Suprapubic skin (tissue), 4 donors: ENCODE data around the gene AMH. TPM values are rescaled to one million over a fixed set of nuclear protein-coding genes. Genes with fewer than 3 reads are reported as not detected.

ENCODE experiments used
- DNase-seq, 2 donors: peaks; one replicate each; pipeline ENCODE4 v3.0.0-alpha.2; 2019; ENCODE audit warnings: low spot score in 2 of 2
- H3K27ac ChIP-seq: fragments of 200-600 bp; sonication (generic); one replicate; pipeline ENCODE4 v1.5.1; 2019
- H3K27me3 ChIP-seq: fragments of 200-600 bp; sonication (generic); one replicate; pipeline ENCODE4 v1.5.1; 2019
- H3K36me3 ChIP-seq: fragments of 200-600 bp; sonication (generic); one replicate; pipeline ENCODE4 v1.5.1; 2019
- H3K4me1 ChIP-seq: fragments of 200-600 bp; sonication (generic); one replicate; pipeline ENCODE4 v1.5.1; 2019
- H3K4me3 ChIP-seq: fragments of 200-600 bp; sonication (generic); one replicate; pipeline ENCODE4 v1.5.1; 2019; ENCODE audit warnings: mild to moderate bottlenecking
- H3K9me3 ChIP-seq: fragments of 200-600 bp; sonication (generic); one replicate; pipeline ENCODE4 v1.5.1; 2019
- EP300 ChIP-seq: sonication (generic); formaldehyde crosslinking; IDR thresholded peaks from one replicate; pipeline ENCODE4 v1.6.1; 2017; ENCODE audit warnings: antibody characterized with exemption
- POLR2A ChIP-seq, 2 donors: fragments of 450-650 bp; IDR thresholded peaks; one replicate each; pipeline ENCODE4 v1.6.1; 2017; ENCODE audit warnings: antibody characterized with exemption in 2 of 2, mild to moderate bottlenecking in 2 of 2, moderate library complexity in 2 of 2
- POLR2AphosphoS5 ChIP-seq, 3 donors: sonication (generic); formaldehyde crosslinking; IDR thresholded peaks; one replicate each; pipeline ENCODE4 v1.6.1; 2017; ENCODE audit warnings: antibody characterized with exemption in 3 of 3
- WGBS: methylation state at CpG from one replicate; pipeline ENCODE4 v1.1.5; 2018; 5-methylcytosine and 5-hydroxymethylcytosine counted together
- total RNA-seq, 4 donors: library from RNA; depleted of rRNA; stranded (reverse); fragments of >200 nt; gene quantifications; one replicate each; pipeline ENCODE4 v1.1.0, GENCODE V29; 2016
- TF ChIP-seq, protein P1 (sequence below), 2 donors: fragments of 200-600 bp in 1 of 2; fragments of 450-650 bp in 1 of 2; sonication (generic) in 1 of 2; IDR thresholded peaks; one replicate each; pipeline ENCODE4 v1.5.1; 2016 to 2019; ENCODE audit warnings: antibody characterized with exemption in 2 of 2, mild to moderate bottlenecking in 1 of 2, moderate library complexity in 1 of 2

Gene AMH
- total RNA-seq, 4 donors from 2014 or later: 1.7 to 4.3 (median 3.0) TPM

DNA sequence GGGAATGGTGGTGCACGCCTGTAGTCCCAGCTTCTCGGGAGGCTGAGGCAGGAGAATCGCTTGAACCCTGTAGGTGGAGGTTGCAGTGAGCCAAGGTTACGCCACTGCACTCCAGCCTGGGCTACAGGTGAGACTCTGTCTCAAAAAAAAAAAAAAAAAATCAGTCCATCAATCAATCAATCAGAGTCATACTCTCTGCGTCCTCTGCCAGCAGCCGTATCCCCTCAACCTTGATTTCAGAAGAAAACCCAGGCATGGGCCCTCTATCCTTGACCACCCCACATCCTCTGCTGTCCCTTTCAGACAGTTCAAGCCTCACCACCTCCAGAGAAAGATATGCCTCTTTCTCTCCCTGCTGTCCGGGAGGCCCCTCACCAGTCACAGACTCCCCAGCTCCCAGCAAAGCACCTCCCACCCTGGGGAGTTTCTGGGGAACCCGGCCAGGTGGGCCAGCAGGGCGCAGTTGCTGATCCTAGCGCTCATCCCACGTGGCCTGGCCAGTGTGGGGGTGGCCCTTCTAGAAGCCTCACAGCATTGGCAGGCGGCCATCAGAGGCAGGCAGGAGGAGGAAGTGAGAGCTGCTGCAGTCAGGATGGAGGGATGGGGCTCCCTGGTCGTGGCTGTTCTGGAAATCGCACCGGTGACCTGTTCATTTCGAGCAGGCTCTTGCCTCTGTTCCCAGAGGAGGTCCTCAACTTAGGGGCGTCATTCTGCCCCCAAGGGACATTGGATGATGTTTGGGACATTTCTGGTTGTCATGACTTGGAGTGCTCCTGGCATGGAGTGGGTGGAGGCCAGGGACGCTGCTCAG lies 17.3 kb downstream of the AMH start:
- TF ChIP-seq, protein P1, sequence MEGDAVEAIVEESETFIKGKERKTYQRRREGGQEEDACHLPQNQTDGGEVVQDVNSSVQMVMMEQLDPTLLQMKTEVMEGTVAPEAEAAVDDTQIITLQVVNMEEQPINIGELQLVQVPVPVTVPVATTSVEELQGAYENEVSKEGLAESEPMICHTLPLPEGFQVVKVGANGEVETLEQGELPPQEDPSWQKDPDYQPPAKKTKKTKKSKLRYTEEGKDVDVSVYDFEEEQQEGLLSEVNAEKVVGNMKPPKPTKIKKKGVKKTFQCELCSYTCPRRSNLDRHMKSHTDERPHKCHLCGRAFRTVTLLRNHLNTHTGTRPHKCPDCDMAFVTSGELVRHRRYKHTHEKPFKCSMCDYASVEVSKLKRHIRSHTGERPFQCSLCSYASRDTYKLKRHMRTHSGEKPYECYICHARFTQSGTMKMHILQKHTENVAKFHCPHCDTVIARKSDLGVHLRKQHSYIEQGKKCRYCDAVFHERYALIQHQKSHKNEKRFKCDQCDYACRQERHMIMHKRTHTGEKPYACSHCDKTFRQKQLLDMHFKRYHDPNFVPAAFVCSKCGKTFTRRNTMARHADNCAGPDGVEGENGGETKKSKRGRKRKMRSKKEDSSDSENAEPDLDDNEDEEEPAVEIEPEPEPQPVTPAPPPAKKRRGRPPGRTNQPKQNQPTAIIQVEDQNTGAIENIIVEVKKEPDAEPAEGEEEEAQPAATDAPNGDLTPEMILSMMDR (IDR thresholded peaks at IDR 0.05): no peak
- TF ChIP-seq EP300 (no peak), POLR2A (IDR thresholded peaks at IDR 0.05) (peak in 1 of 2 donors; percentile 3), POLR2AphosphoS5 (IDR thresholded peaks at IDR 0.05) (no peak)
- Histone ChIP-seq H3K27ac (no peak overlapping the region), H3K4me1 (peaks cover 29% of the 10 kb centered on the region), H3K36me3 (no peaks in the 10 kb centered on the region), H3K9me3 (no peaks in the 10 kb centered on the region), H3K27me3 (no peaks in the 10 kb centered on the region), H3K4me3 (no peak overlapping the region)
- WGBS: 58% methylated on average over 14 of the region's 18 CpGs
- DNase-seq: peak in 1 of 2 donors; percentile 90

DNA sequence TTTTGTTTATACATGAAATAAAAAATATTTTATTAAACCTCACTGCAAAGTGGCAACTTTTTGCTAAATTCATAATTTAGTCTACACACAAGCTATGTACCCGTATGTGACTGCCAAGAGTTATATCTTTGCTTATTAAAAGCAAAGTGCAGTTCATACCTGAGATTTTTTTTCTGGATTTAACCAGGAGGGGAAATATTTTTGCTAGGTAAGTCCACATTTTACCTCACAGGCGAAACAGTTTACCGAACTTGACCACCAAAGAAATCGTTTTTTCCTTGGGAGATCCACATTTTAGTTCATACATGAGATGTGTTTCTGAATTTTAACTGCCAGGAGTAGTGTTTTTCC lies 19.3 kb downstream of the AMH start:
- peaks cover 15% of the 10 kb centered on the region for H3K36me3 ChIP-seq
- H3K4me1 ChIP-seq: peaks cover 50% of the 10 kb centered on the region
- no peak for TF ChIP-seq POLR2A (IDR thresholded peaks at IDR 0.05)
- TF ChIP-seq, protein P1 (IDR thresholded peaks at IDR 0.05): no peak
- no peaks in the 10 kb centered on the region for H3K9me3 ChIP-seq
- no peaks in the 10 kb centered on the region for H3K27me3 ChIP-seq
- no peak for DNase-seq
- H3K27ac ChIP-seq: no peak overlapping the region
- peak overlapping the region; percentile 99 for H3K4me3 ChIP-seq
- 79% methylated on average over 4 of the region's 4 CpGs for WGBS

DNA sequence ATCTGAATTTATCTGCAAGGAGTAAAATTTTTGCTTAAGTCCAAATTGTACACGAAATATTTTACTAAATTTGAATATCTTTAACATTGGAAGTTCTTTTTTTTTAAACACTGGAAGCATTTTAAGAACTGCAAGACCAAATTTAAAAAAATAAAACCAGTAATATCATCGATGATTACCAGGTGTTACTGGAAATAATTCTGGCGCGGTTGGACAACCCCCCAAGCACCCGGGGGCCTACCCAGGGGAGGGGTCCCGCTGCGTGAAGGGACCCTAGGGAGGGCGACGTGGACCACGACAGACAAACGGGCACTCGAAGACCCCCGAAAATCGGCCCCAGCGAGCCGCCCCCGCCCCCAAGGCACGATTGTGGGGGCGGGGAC lies 19.7 kb downstream of the AMH start:
- H3K4me1 ChIP-seq: peaks cover 54% of the 10 kb centered on the region
- TF ChIP-seq POLR2A (IDR thresholded peaks at IDR 0.05): no peak
- TF ChIP-seq, protein P1 (IDR thresholded peaks at IDR 0.05): no peak
- no peak for TF ChIP-seq EP300
- no peak for TF ChIP-seq POLR2AphosphoS5 (IDR thresholded peaks at IDR 0.05)
- H3K27ac ChIP-seq: peak overlapping the region; percentile 100
- DNase-seq: no peak
- H3K9me3 ChIP-seq: no peaks in the 10 kb centered on the region
- peaks cover 15% of the 10 kb centered on the region for H3K36me3 ChIP-seq
- peak overlapping the region; percentile 99 for H3K4me3 ChIP-seq
- under 1% methylated on average over 17 of the region's 19 CpGs for WGBS
- no peaks in the 10 kb centered on the region for H3K27me3 ChIP-seq

DNA sequence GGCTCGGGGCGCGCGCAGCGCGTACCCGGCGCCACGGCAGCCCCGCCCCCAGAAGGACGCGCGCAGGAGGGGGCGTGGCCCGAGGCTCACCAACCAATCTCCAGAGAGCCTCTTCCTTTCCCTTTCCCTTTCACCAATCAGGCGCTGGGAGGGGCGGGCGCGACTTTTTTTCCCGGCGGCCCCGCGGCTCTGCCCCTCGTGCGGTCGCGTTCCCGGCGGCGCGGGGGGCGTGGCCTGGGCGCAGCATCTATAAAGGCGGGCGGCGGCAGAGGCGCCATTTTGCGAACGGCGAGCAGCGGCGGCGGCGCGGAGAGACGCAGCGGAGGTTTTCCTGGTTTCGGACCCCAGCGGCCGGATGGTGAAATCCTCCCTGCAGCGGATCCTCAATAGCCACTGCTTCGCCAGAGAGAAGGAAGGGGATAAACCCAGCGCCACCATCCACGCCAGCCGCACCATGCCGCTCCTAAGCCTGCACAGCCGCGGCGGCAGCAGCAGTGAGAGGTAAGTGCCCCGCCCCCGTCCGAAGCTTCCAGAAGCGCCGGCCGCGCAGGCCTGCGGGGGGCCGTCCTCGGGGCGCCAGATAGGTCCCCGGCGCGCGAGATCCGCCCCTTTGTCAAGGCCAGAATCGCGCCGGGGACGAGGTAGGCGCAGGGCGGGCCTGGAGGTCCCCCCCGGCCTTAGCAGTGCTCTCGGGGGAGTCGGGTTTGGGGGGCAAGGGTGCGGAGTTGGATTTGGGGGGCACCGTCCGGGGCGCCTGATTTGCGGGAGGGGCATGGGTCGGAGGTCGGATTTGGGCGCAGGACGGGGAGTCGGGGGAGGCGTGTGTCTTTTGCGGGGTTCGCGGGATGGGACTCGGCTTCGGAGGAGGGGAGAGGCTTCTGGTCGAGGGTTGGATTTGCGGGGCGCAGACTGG lies 20.4 kb downstream of the AMH start:
- H3K27ac ChIP-seq: peak overlapping the region; percentile 100
- TF ChIP-seq, protein P1 (IDR thresholded peaks at IDR 0.05): no peak
- peak; percentile 98 to 99 for TF ChIP-seq POLR2A (IDR thresholded peaks at IDR 0.05)
- peak; percentile 95 to 99 (median 99) for TF ChIP-seq POLR2AphosphoS5 (IDR thresholded peaks at IDR 0.05)
- TF ChIP-seq EP300: no peak
- peak overlapping the region; percentile 99 for H3K4me3 ChIP-seq
- H3K4me1 ChIP-seq: peaks cover 60% of the 10 kb centered on the region
- H3K36me3 ChIP-seq: peaks cover 15% of the 10 kb centered on the region
- peak; percentile 99 for DNase-seq
- H3K9me3 ChIP-seq: no peaks in the 10 kb centered on the region
- 1% methylated on average over 29 of the region's 103 CpGs for WGBS
- H3K27me3 ChIP-seq: no peaks in the 10 kb centered on the region

DNA sequence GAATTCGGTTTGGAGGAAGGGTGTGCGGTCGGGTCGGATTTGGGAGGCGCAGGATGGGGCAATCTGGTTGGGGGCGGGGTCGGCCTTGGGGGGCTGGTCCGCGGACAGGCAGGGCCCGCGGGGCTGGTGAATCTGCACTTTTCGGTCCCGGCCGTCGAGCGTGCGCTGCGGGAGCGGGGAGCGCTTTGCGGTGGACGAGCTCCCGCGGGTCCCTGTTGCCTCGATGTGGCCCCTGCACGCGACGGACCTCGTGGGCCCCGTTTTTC lies 21.0 kb downstream of the AMH start:
- no peak for TF ChIP-seq EP300
- TF ChIP-seq, protein P1 (IDR thresholded peaks at IDR 0.05): no peak
- no peak for TF ChIP-seq POLR2AphosphoS5 (IDR thresholded peaks at IDR 0.05)
- TF ChIP-seq POLR2A (IDR thresholded peaks at IDR 0.05): no peak
- Histone ChIP-seq H3K27me3 (no peaks in the 10 kb centered on the region), H3K4me1 (peaks cover 65% of the 10 kb centered on the region), H3K9me3 (no peaks in the 10 kb centered on the region), H3K27ac (peak overlapping the region; percentile 100), H3K4me3 (peak overlapping the region; percentile 99), H3K36me3 (peaks cover 15% of the 10 kb centered on the region)
- WGBS: no CpG with 5 or more reads among the region's 30 CpGs
- peak; percentile 89 to 92 for DNase-seq
